ENCODE data around the gene CTXND2. TPM values are rescaled to one million over a fixed set of nuclear protein-coding genes. Genes with fewer than 3 reads are reported as not detected.

CTXND2 gene
- total and polyA plus RNA-seq, 3 donors from 2014 or later, result 0.26 to 1.0 (median 0.31) TPM

DNA sequence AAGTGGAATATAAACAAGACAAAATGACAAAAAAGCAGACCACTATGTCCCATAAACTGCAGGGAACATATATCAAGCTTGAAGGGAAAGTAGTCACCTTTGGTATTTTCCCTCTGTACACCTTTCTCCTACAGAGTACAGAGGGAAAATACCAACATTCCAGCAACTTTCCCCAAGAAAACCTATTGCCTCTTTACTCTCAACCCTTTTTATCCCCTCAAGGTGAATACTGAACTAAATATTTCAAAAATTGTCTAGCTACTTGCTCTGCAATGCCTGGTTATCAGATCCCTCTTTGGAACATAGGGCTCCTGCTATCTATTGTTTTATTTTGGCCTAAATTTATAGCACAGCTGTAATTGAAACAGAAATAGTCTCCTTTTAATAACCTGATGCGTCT is 15.8 kb downstream of the CTXND2 start:
- H3K4me1 ChIP-seq, result no peaks in the 10 kb centered on the region
- no peaks in the 10 kb centered on the region for H3K9me3 ChIP-seq
- no peak for DNase-seq
- intact Hi-C loops (cut with DNase I; ENCODE audit: low total_unique reads), result no loop called here
- no peak overlapping the region for H3K4me3 ChIP-seq
- no peak for TF ChIP-seq POLR2A (IDR thresholded peaks at IDR 0.05)
- H3K27me3 ChIP-seq, result no peaks in the 10 kb centered on the region
- H3K27ac ChIP-seq, result no peak overlapping the region
- H3K36me3 ChIP-seq (ENCODE audit: low read depth, missing control alignments), result no peaks in the 10 kb centered on the region
- WGBS, 2 donors, result 39 to 67% methylated on average over 1 of the region's 1 CpG

DNA sequence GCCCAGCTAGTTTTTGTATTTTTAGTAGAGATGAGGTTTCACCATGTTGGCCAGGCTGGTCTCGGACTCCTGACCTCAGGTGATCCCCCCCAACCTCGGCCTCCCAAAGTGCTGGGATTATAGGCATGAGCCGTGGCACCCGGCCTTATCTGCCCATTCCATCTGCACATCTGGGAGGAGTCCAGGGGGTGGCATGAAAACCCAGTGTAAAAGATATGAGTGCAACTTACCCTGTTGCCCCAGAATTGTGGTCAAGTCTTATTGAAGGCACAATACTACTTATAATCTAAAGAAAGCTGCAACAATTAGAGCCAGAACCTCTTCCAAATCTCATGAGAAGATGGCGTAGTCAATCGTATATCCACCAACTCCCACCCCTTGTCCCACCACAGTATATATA is 18.4 kb downstream of the CTXND2 start:
- Histone ChIP-seq H3K9me3 (no peaks in the 10 kb centered on the region), H3K27ac (no peak overlapping the region), H3K4me1 (no peaks in the 10 kb centered on the region), H3K27me3 (no peaks in the 10 kb centered on the region), H3K36me3 (ENCODE audit: low read depth, missing control alignments) (no peaks in the 10 kb centered on the region), H3K4me3 (no peak overlapping the region)
- no peak for TF ChIP-seq POLR2A (IDR thresholded peaks at IDR 0.05)
- WGBS, 2 donors, result 91 to 97% methylated on average over 6 of the region's 6 CpGs
- intact Hi-C loops (cut with DNase I; ENCODE audit: low total_unique reads), result no loop called here
- DNase-seq, result no peak

DNA sequence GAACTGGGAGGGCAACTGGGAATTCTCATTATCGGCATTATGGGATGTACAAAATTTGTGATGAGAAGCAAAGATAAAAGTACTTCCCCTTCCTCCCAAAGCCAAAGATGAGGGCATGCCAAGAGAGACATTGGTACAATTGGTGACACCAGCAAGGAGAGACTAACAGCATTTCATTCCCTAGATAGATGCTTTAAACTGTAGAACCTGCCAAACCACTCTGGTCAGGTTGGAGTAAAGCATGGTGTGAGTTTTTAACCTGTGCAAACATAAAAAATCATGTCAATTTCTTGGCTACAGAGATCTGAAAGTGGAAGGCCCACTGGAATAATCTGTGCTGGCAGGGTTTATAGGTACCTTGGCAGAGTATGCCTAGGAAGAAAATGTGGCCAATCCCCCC is 19.4 kb downstream of the CTXND2 start:
- Histone ChIP-seq H3K27ac (no peak overlapping the region), H3K27me3 (no peaks in the 10 kb centered on the region), H3K4me3 (no peak overlapping the region), H3K4me1 (no peaks in the 10 kb centered on the region), H3K9me3 (no peaks in the 10 kb centered on the region), H3K36me3 (ENCODE audit: low read depth, missing control alignments) (no peaks in the 10 kb centered on the region)
- TF ChIP-seq, protein P1, sequence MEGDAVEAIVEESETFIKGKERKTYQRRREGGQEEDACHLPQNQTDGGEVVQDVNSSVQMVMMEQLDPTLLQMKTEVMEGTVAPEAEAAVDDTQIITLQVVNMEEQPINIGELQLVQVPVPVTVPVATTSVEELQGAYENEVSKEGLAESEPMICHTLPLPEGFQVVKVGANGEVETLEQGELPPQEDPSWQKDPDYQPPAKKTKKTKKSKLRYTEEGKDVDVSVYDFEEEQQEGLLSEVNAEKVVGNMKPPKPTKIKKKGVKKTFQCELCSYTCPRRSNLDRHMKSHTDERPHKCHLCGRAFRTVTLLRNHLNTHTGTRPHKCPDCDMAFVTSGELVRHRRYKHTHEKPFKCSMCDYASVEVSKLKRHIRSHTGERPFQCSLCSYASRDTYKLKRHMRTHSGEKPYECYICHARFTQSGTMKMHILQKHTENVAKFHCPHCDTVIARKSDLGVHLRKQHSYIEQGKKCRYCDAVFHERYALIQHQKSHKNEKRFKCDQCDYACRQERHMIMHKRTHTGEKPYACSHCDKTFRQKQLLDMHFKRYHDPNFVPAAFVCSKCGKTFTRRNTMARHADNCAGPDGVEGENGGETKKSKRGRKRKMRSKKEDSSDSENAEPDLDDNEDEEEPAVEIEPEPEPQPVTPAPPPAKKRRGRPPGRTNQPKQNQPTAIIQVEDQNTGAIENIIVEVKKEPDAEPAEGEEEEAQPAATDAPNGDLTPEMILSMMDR (IDR thresholded peaks at IDR 0.05), result no peak
- no peak for TF ChIP-seq POLR2A (IDR thresholded peaks at IDR 0.05)
- DNase-seq, result no peak
- 86 to 100% methylated on average over 1 of the region's 1 CpG for WGBS, 2 donors
- intact Hi-C loops (cut with DNase I; ENCODE audit: low total_unique reads), result no loop called here

DNA sequence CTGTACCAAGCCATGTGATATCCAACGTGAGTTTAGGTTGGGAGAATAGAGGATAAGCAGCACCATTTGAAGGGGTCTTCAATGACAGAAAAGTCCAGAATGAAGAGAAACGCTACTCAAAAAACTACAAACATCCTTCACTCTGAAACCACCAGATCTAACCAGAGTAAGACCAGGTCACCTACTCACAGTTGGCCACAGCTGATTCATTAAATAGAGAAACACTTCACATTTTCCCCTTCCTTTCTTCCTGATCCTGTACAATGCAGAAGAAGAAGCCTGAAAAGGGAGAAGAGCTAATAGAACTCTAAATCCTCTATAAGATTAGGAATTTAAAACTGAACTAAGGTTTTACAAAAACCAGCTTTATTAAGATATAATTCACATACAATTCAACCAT is 19.9 kb downstream of the CTXND2 start:
- Histone ChIP-seq H3K4me1 (no peaks in the 10 kb centered on the region), H3K36me3 (ENCODE audit: low read depth, missing control alignments) (no peaks in the 10 kb centered on the region), H3K27ac (no peak overlapping the region), H3K27me3 (no peaks in the 10 kb centered on the region), H3K9me3 (no peaks in the 10 kb centered on the region), H3K4me3 (no peak overlapping the region)
- 85 to 86% methylated on average over 2 of the region's 2 CpGs for WGBS, 2 donors
- no peak for DNase-seq
- no peak for TF ChIP-seq POLR2A (IDR thresholded peaks at IDR 0.05)
- TF ChIP-seq, protein P1 (IDR thresholded peaks at IDR 0.05), result no peak
- intact Hi-C loops (cut with DNase I; ENCODE audit: low total_unique reads), result no loop called here

DNA sequence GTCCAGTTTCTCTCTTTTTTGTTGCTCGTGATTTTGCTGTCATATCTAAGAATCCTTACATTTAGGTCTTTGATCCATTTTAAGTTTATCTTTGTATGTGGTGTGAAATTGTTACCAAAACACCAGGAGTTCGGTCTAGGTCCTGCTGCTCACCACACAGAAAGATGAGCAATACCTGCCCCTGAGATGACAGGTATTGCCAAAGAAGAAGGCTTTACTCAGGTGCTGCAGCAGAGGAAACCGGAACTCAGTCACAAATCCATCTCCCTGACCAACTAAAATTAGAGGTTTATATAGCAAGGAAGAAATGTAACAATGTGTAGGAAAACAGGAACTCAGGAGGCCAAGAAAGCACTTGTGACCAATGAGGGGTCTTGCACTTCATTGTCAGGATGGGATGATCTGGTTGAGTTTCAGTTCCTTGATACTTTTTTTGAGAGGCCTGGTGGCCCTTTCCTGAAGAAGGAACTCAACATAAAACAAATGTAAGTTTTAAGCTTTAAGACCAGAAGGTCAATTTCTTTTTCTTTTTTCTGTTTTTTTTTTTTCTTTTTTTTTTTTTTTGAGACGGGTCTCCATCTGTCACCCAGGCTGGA is 22.7 kb downstream of the CTXND2 start:
- Histone ChIP-seq H3K4me3 (no peak overlapping the region), H3K9me3 (no peaks in the 10 kb centered on the region), H3K27me3 (no peaks in the 10 kb centered on the region), H3K27ac (no peak overlapping the region), H3K4me1 (no peaks in the 10 kb centered on the region), H3K36me3 (ENCODE audit: low read depth, missing control alignments) (no peaks in the 10 kb centered on the region)
- intact Hi-C loops (cut with DNase I; ENCODE audit: low total_unique reads), result no loop called here
- 83 to 95% methylated on average over 4 of the region's 4 CpGs for WGBS, 2 donors
- DNase-seq, result no peak
- TF ChIP-seq, protein P1 (IDR thresholded peaks at IDR 0.05), result no peak
- no peak for TF ChIP-seq POLR2A (IDR thresholded peaks at IDR 0.05)

DNA sequence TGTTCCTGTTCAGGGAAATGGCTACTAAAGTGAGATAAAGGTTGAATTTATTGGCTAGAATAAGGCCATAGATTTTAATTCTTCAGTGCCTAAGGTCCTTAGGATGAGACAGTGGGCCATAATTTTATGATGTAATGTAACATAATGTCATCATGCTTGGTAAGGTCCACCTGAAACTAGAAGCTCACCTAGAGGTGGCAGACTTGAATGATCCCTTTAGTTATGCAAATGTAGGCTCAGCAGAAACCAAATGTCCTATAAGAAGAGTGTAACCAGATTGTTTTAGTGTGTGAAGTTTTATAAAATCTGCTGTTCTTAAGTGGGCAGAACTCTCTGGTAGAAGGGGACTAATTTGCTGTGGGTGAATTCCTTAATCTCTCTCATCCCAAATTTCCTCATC is 25.7 kb downstream of the CTXND2 start:
- DNase-seq, result no peak
- Histone ChIP-seq H3K27ac (no peak overlapping the region), H3K4me3 (no peak overlapping the region), H3K27me3 (no peaks in the 10 kb centered on the region), H3K4me1 (no peaks in the 10 kb centered on the region), H3K9me3 (no peaks in the 10 kb centered on the region), H3K36me3 (ENCODE audit: low read depth, missing control alignments) (no peaks in the 10 kb centered on the region)
- TF ChIP-seq, protein P1 (IDR thresholded peaks at IDR 0.05), result no peak
- TF ChIP-seq POLR2A (IDR thresholded peaks at IDR 0.05), result no peak
- intact Hi-C loops (cut with DNase I; ENCODE audit: low total_unique reads), result no loop called here
